ENCODE results near the gene BCCIP.

BCCIP gene

GRCh38 chr10:125802739-125803138 lies 20.6 kb upstream of the BCCIP start:
- H3K27me3 ChIP-seq (ENCODE audit: low read length) = no peaks in the 10 kb centered on the region
- TF ChIP-seq EZH2phosphoT487 (conservative IDR thresholded peaks at IDR 0.05; ENCODE audit: low read length) = no peak
- no peak for TF ChIP-seq CTCF (IDR thresholded peaks at IDR 0.05; ENCODE audit: insufficient read depth, low read length, poor library complexity, severe bottlenecking)
- no peak overlapping the region for H3K27ac ChIP-seq (ENCODE audit: low read depth, low read length)
- no peak overlapping the region for H3K4me3 ChIP-seq (ENCODE audit: insufficient read depth, low read length, poor library complexity, severe bottlenecking)
- H3K4me2 ChIP-seq (ENCODE audit: low read depth, low read length, poor library complexity, severe bottlenecking) = no peak overlapping the region
- H4K20me1 ChIP-seq (ENCODE audit: low read depth, low read length) = no peaks in the 10 kb centered on the region
- no peak overlapping the region for H2AFZ ChIP-seq (ENCODE audit: low read depth, low read length, severe bottlenecking)
- H3K36me3 ChIP-seq (ENCODE audit: low read length) = peaks cover 7% of the 10 kb centered on the region
- no peaks in the 10 kb centered on the region for H3F3A ChIP-seq (ENCODE audit: insufficient read depth)
- H3K9ac ChIP-seq (ENCODE audit: low read length) = no peak overlapping the region
- no peaks in the 10 kb centered on the region for H3K9me2 ChIP-seq (replicated peaks; ENCODE audit: insufficient read depth, low read length)
- H3K79me2 ChIP-seq (ENCODE audit: insufficient read depth, low read length) = no peaks in the 10 kb centered on the region
- no peaks in the 10 kb centered on the region for H3K9me3 ChIP-seq (ENCODE audit: insufficient read depth, low read length)

GRCh38 chr10:125808047-125808446 lies 15.3 kb upstream of the BCCIP start:
- Histone ChIP-seq H3K4me3 (ENCODE audit: insufficient read depth, low read length, poor library complexity, severe bottlenecking) (no peak overlapping the region), H3K9me3 (ENCODE audit: insufficient read depth, low read length) (no peaks in the 10 kb centered on the region), H3K27ac (ENCODE audit: low read depth, low read length) (no peak overlapping the region), H3F3A (ENCODE audit: insufficient read depth) (no peaks in the 10 kb centered on the region), H3K4me2 (ENCODE audit: low read depth, low read length, poor library complexity, severe bottlenecking) (no peak overlapping the region), H3K9me2 (replicated peaks; ENCODE audit: insufficient read depth, low read length) (no peaks in the 10 kb centered on the region), H3K27me3 (ENCODE audit: low read length) (no peaks in the 10 kb centered on the region), H3K9ac (ENCODE audit: low read length) (no peak overlapping the region), H3K79me2 (ENCODE audit: insufficient read depth, low read length) (no peaks in the 10 kb centered on the region), H3K36me3 (ENCODE audit: low read length) (0 out of 2 replicates have a peak, but pooled peaks cover 3% of the 10 kb centered on the region), H2AFZ (ENCODE audit: low read depth, low read length, severe bottlenecking) (no peak overlapping the region), H4K20me1 (ENCODE audit: low read depth, low read length) (no peaks in the 10 kb centered on the region)
- TF ChIP-seq CTCF (IDR thresholded peaks at IDR 0.05; ENCODE audit: insufficient read depth, low read length, poor library complexity, severe bottlenecking) (no peak), EZH2phosphoT487 (conservative IDR thresholded peaks at IDR 0.05; ENCODE audit: low read length) (no peak)

GRCh38 chr10:125811251-125811650 lies 12.1 kb upstream of the BCCIP start:
- no peak overlapping the region for H2AFZ ChIP-seq (ENCODE audit: low read depth, low read length, severe bottlenecking)
- no peaks in the 10 kb centered on the region for H3F3A ChIP-seq (ENCODE audit: insufficient read depth)
- 0 out of 2 replicates have a peak, but pooled peaks cover 3% of the 10 kb centered on the region for H3K36me3 ChIP-seq (ENCODE audit: low read length)
- H3K9me2 ChIP-seq (replicated peaks; ENCODE audit: insufficient read depth, low read length) = no peaks in the 10 kb centered on the region
- no peak overlapping the region for H3K4me2 ChIP-seq (ENCODE audit: low read depth, low read length, poor library complexity, severe bottlenecking)
- TF ChIP-seq CTCF (IDR thresholded peaks at IDR 0.05; ENCODE audit: insufficient read depth, low read length, poor library complexity, severe bottlenecking) (no peak), EZH2phosphoT487 (conservative IDR thresholded peaks at IDR 0.05; ENCODE audit: low read length) (no peak)
- no peak overlapping the region for H3K9ac ChIP-seq (ENCODE audit: low read length)
- no peaks in the 10 kb centered on the region for H3K27me3 ChIP-seq (ENCODE audit: low read length)
- no peaks in the 10 kb centered on the region for H4K20me1 ChIP-seq (ENCODE audit: low read depth, low read length)
- no peaks in the 10 kb centered on the region for H3K79me2 ChIP-seq (ENCODE audit: insufficient read depth, low read length)
- H3K9me3 ChIP-seq (ENCODE audit: insufficient read depth, low read length) = no peaks in the 10 kb centered on the region
- H3K4me3 ChIP-seq (ENCODE audit: insufficient read depth, low read length, poor library complexity, severe bottlenecking) = no peak overlapping the region
- H3K27ac ChIP-seq (ENCODE audit: low read depth, low read length) = no peak overlapping the region

All from SU-DHL-6 (cell line).